ENCODE results near the gene DNAH14. TPM values are rescaled to one million over a fixed set of nuclear protein-coding genes. Genes with fewer than 3 reads are reported as not detected.

DNAH14 gene
- total RNA-seq, 1 experiment from 2014 or later, result 33.2 TPM

GRCh38 chr1:225428068-225428880 is 498.8 kb downstream of the DNAH14 start:
- peaks cover 27 to 45% of the 10 kb centered on the region in 2 experiments for H3K4me1 ChIP-seq (ENCODE audit: control insufficient read depth in 1 of 2, insufficient read depth in 2 of 2, low read length in 2 of 2)
- peak overlapping the region; percentile 85 to 91 for H3K4me3 ChIP-seq (replicated peaks in 1 of 2; ENCODE audit: low read depth in 1 of 2, low read length in 2 of 2)
- RAD21 ChIA-PET (ENCODE audit: low non-redundant PET in 1 of 2, low total read pairs in 2 of 2, uncharacterized antibody in 2 of 2, unreplicated experiment in 2 of 2), result no interaction called here
- peak; percentile 91 for ATAC-seq
- H3K4me2 ChIP-seq (ENCODE audit: low read length), result peak overlapping the region; percentile 87
- no peaks in the 10 kb centered on the region for H3K36me3 ChIP-seq (ENCODE audit: control insufficient read depth in 1 of 2, insufficient read depth in 2 of 2, low read length in 2 of 2)
- H2AFZ ChIP-seq (ENCODE audit: low read depth, low read length, poor library complexity, severe bottlenecking), result no peak overlapping the region
- peak; percentile 66 for DNase-seq (ENCODE audit: low read depth, low spot score)
- peak overlapping the region; percentile 85 for H3K9ac ChIP-seq (ENCODE audit: low read length)
- intact Hi-C loops (cut with micrococcal nuclease), result no loop called here
- H3K27me3 ChIP-seq (ENCODE audit: insufficient read depth, low read length), result no peaks in the 10 kb centered on the region
- H4K20me1 ChIP-seq (ENCODE audit: insufficient read depth), result 0 out of 2 replicates have a peak, but pooled peaks cover 5% of the 10 kb centered on the region
- POLR2A ChIA-PET, result interaction anchor here (1.2 to 1.5 kb wide), 3 partner anchors 16 to 571 kb away, joined by 3 to 5 read pairs (median 3); partner anchors contain the start of gene SDE2
- peak overlapping the region; percentile 91 for H3K27ac ChIP-seq (ENCODE audit: low read depth, low read length)
- H3K79me2 ChIP-seq (ENCODE audit: insufficient read depth, low read length), result peaks cover 45% of the 10 kb centered on the region
- CTCF ChIA-PET, result interaction anchor here (1.4 to 1.6 kb wide), 2 partner anchors 12 to 13 kb away, joined by 3 to 4 read pairs; no protein-coding TSS in a partner anchor
- TSS peak; percentile 91 for BruUV-seq (replicated peaks)
- H3K9me2 ChIP-seq (ENCODE audit: insufficient read depth), result no peaks in the 10 kb centered on the region
- H3K9me3 ChIP-seq (ENCODE audit: control insufficient read depth in 1 of 2, insufficient read depth in 1 of 2, low read depth in 1 of 2, low read length in 2 of 2), result no peaks in the 10 kb centered on the region
- TF ChIP-seq REST (IDR thresholded peaks at IDR 0.05; ENCODE audit: low read depth) (no peak), EZH2 (IDR thresholded peaks at IDR 0.05) (no peak), YY1 (IDR thresholded peaks at IDR 0.05; ENCODE audit: extremely low read depth, insufficient replicate concordance, low read depth, low read length) (peak; percentile 15), ZBTB33 (IDR thresholded peaks at IDR 0.05; ENCODE audit: extremely low read depth, insufficient replicate concordance, low read length) (no peak), JUND (IDR thresholded peaks at IDR 0.05) (no peak), RAD21 (IDR thresholded peaks at IDR 0.05; ENCODE audit: low read depth) (no peak), POLR2A (IDR thresholded peaks at IDR 0.05; ENCODE audit: borderline replicate concordance, extremely low read depth, insufficient read depth, insufficient read length) (peak; percentile 37), ZNF274 (IDR thresholded peaks at IDR 0.05; ENCODE audit: low read depth, low read length) (no peak), MAX (IDR thresholded peaks at IDR 0.05) (peak; percentile 85), ZFX (IDR thresholded peaks at IDR 0.05) (no peak), EGR1 (IDR thresholded peaks at IDR 0.05; ENCODE audit: low read depth) (peak; percentile 60; the same call in 1 of the 2 replicates), SP1 (IDR thresholded peaks at IDR 0.05; ENCODE audit: low read depth) (peak; percentile 82), ATF3 (IDR thresholded peaks at IDR 0.05) (no peak), SIN3A (IDR thresholded peaks at IDR 0.05; ENCODE audit: low read depth) (peak; percentile 78; the same call in 1 of the 2 replicates), CEBPB (IDR thresholded peaks at IDR 0.05; ENCODE audit: low read depth) (no peak), SRF (IDR thresholded peaks at IDR 0.05; ENCODE audit: low read depth) (no peak), TCF7L2 (IDR thresholded peaks at IDR 0.05; ENCODE audit: borderline replicate concordance, extremely low read depth, insufficient read depth, insufficient read length) (no peak), CTCF (IDR thresholded peaks at IDR 0.05 in 2 of 3, conservative IDR thresholded peaks at IDR 0.05 in 1 of 3; ENCODE audit: borderline replicate concordance in 1 of 3, insufficient read depth in 1 of 3, low read depth in 2 of 3, low read length in 2 of 3) (no peak), CBX3 (IDR thresholded peaks at IDR 0.05; ENCODE audit: low read depth) (0 out of 2 replicates have a peak, but pooled peaks have one; percentile 56)
